B cell (primary cell): Measurements from ENCODE around the gene SLC35A5.

ENCODE experiments used
- CTCF ChIP-seq: fragments of 200-600 bp; IDR thresholded peaks from one replicate; pipeline ENCODE4 v1.8.0; 2022; ENCODE audit warnings: antibody characterized with exemption, mild to moderate bottlenecking
- EZH2 ChIP-seq: IDR thresholded peaks from 2 replicates; pipeline ENCODE4 v1.6.1; 2012; ENCODE audit warnings: borderline replicate concordance, low read depth, mild to moderate bottlenecking, moderate library complexity, low read length; ENCODE audit not compliant: insufficient read depth, poor library complexity, severe bottlenecking

DNA sequence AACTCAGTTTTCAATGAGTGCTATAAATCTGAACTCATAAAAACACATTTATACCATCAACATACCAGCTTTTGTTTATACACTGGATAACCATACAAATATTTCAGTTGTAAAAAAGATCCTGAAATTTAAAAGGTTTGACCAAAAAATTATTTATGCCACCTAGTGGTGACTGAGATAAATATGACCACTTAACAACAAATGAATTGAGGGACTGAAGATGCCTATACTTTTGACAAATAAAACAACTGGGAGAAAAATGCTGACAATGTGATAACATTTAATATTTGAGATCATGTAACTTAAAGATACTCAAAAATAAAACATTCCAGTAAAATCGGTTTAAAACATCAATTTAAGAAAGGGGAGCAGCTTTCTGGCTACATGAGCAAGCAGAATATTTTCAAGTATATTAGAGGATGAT, 30.5 kb upstream of the SLC35A5 start:
- TF ChIP-seq CTCF, result peak; percentile 82
- TF ChIP-seq EZH2, result no peak
